Smooth muscle cell (in vitro differentiated cells): Measurements from ENCODE around the gene NPB. TPM values are rescaled to one million over a fixed set of nuclear protein-coding genes. Genes with fewer than 3 reads are reported as not detected.

Experiments
- DNase-seq: peaks from one replicate; lab custom pipeline; 2025; ENCODE audit not compliant: unreplicated experiment; lab: John Stamatoyannopoulos, UW
- H2AFZ ChIP-seq: fragments of 200-600 bp; sonication (generic); 2 replicates; pipeline ENCODE4 v1.6.0; 2016; ENCODE audit warnings: antibody characterized with exemption, low read depth, mild to moderate bottlenecking
- H3F3A ChIP-seq: fragments of 200-600 bp; sonication (generic); 2 replicates; pipeline ENCODE4 v1.6.0; 2017; ENCODE audit warnings: antibody characterized with exemption, low read depth
- H3K27ac ChIP-seq: fragments of 200-600 bp; sonication (generic); 2 replicates; pipeline ENCODE4 v1.5.1; 2016; ENCODE audit warnings: low read depth, mild to moderate bottlenecking
- H3K27me3 ChIP-seq: fragments of 200-600 bp; sonication (generic); 2 replicates; pipeline ENCODE4 v1.6.1; 2016; ENCODE audit warnings: low read depth, mild to moderate bottlenecking
- H3K36me3 ChIP-seq: fragments of 200-600 bp; sonication (generic); 2 replicates; pipeline ENCODE4 v1.5.1; 2016; ENCODE audit warnings: low read depth
- H3K4me1 ChIP-seq: fragments of 200-600 bp; sonication (generic); 2 replicates; pipeline ENCODE4 v1.5.1; 2016; ENCODE audit warnings: low read depth
- H3K4me2 ChIP-seq: fragments of 200-600 bp; sonication (generic); 2 replicates; pipeline ENCODE4 v1.6.0; 2016; ENCODE audit warnings: mild to moderate bottlenecking
- H3K4me3 ChIP-seq: fragments of 200-600 bp; sonication (generic); 2 replicates; pipeline ENCODE4 v1.5.1; 2016; ENCODE audit warnings: mild to moderate bottlenecking
- H3K79me2 ChIP-seq: fragments of 200-600 bp; sonication (generic); 2 replicates; pipeline ENCODE4 v1.6.0; 2016; ENCODE audit warnings: low read depth, mild to moderate bottlenecking
- H3K9ac ChIP-seq: fragments of 200-600 bp; sonication (generic); 2 replicates; pipeline ENCODE4 v1.6.0; 2016; ENCODE audit warnings: low read depth
- H3K9me3 ChIP-seq: fragments of 200-600 bp; sonication (generic); replicated peaks from 2 replicates; pipeline ENCODE4 v1.5.1; 2016; ENCODE audit warnings: low read depth
- H4K20me1 ChIP-seq: fragments of 200-600 bp; sonication (generic); 2 replicates; pipeline ENCODE4 v1.6.0; 2016; ENCODE audit warnings: low read depth
- WGBS: methylation state at CpG from one replicate; pipeline ENCODE4 v1.1.7; 2016; ENCODE audit warnings: low lambda C conversion rate; 5-methylcytosine and 5-hydroxymethylcytosine counted together
- polyA plus RNA-seq: library from polyadenylated mRNA; unstranded; fragments of >200 nt; fragmentation: Nextera tagmentation; extraction: Ambion mirVana; gene quantifications from 2 replicates; pipeline ENCODE4 v1.2.1, GENCODE V29; 2016
- total RNA-seq: library from RNA; depleted of rRNA; stranded (reverse); fragments of >200 nt; gene quantifications from 2 replicates; pipeline ENCODE4 v1.2.3, GENCODE V29; 2014
- TF ChIP-seq, protein P1 (sequence below): fragments of 200-600 bp; sonication (generic); IDR thresholded peaks from 2 replicates; pipeline ENCODE4 v1.5.1; 2017; ENCODE audit warnings: borderline replicate concordance, mild to moderate bottlenecking, antibody characterized with exemption; ENCODE audit not compliant: insufficient read depth, poor library complexity, severe bottlenecking

The NPB gene
- total and polyA plus RNA-seq, 2 experiments from 2014 or later: 7.9 to 14.4 TPM

DNA sequence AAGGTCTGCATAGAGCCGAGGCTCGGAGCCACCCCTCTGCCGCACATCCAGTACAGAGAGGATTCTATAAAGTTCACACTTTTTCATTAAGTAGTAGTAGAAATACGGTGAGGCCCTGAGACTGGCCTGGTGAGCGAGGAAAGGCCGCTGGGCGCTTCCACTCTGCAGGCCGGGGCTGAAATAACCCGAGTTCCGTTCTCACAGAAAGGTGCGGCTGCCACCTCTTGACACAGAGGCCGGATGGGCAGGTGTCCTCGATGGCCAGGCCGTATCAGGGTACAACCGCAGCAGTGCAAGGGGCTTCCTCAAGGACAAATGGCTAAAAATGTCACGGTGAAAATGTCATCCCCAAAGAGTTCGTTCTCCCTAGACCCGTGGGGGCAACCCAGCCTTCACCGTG lies 9.9 kb downstream of the NPB start:
- H3K9ac ChIP-seq: no peak overlapping the region
- DNase-seq: no peak
- H4K20me1 ChIP-seq: peaks cover 55% of the 10 kb centered on the region
- peak overlapping the region; percentile 79 for H3K4me2 ChIP-seq
- H3K36me3 ChIP-seq: no peaks in the 10 kb centered on the region
- peaks cover 4% of the 10 kb centered on the region for H3K4me1 ChIP-seq
- 94% methylated on average over 19 of the region's 19 CpGs for WGBS
- H2AFZ ChIP-seq: no peak overlapping the region
- no peak overlapping the region for H3K27ac ChIP-seq
- H3K4me3 ChIP-seq: peak overlapping the region; percentile 33
- TF ChIP-seq, protein P1, sequence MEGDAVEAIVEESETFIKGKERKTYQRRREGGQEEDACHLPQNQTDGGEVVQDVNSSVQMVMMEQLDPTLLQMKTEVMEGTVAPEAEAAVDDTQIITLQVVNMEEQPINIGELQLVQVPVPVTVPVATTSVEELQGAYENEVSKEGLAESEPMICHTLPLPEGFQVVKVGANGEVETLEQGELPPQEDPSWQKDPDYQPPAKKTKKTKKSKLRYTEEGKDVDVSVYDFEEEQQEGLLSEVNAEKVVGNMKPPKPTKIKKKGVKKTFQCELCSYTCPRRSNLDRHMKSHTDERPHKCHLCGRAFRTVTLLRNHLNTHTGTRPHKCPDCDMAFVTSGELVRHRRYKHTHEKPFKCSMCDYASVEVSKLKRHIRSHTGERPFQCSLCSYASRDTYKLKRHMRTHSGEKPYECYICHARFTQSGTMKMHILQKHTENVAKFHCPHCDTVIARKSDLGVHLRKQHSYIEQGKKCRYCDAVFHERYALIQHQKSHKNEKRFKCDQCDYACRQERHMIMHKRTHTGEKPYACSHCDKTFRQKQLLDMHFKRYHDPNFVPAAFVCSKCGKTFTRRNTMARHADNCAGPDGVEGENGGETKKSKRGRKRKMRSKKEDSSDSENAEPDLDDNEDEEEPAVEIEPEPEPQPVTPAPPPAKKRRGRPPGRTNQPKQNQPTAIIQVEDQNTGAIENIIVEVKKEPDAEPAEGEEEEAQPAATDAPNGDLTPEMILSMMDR: no peak
- H3F3A ChIP-seq: peaks cover 9% of the 10 kb centered on the region
- H3K79me2 ChIP-seq: peaks cover 17% of the 10 kb centered on the region
- no peaks in the 10 kb centered on the region for H3K9me3 ChIP-seq
- no peaks in the 10 kb centered on the region for H3K27me3 ChIP-seq

DNA sequence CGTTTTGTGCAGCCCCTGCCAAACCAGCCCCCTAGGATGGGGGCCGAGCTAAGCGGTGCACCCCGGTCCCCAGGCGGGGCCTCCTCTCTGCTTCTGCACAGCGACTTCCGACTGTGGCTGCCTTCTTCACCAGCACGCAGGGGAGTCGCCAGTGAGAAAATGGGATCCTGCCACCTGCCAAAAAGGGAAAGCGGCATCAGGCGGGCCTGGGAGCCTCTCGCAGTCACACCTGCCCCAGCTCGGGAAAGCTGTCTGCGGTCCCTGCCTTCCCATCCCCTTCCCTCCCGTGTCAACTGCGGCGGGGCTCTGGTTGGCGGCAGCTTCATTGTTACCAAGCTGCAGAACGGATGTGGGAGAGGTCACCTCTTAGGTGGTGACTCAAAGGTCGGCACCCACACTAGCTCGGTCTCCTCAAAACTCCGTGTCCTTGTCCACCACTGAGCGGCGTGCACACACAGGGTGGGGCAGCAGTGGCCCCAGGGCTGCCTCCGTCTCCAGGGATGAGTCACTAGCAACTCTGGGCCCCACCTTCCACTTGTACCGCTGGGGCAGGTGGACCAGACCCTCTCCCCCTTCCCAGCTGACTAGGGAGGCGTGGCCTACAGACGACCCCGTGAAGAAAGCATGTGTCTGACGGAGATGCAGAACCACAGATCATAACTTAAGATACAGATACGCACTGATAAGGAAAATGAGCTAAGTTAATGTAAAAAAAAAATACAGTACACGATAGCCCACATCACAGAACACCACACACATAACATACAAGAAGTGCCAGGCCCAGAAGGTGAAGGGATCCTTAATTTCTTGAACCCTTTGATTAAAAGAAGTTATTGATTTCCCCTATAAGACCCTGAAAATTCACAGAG lies 10.6 kb downstream of the NPB start:
- 88% methylated on average over 32 of the region's 32 CpGs for WGBS
- Histone ChIP-seq H3K4me2 (no peak overlapping the region), H3F3A (peaks cover 9% of the 10 kb centered on the region), H3K4me1 (peaks cover 7% of the 10 kb centered on the region), H3K9me3 (no peaks in the 10 kb centered on the region), H2AFZ (no peak overlapping the region), H3K9ac (no peak overlapping the region), H3K27ac (no peak overlapping the region), H3K27me3 (no peaks in the 10 kb centered on the region), H3K4me3 (no peak overlapping the region), H4K20me1 (peaks cover 59% of the 10 kb centered on the region), H3K36me3 (no peaks in the 10 kb centered on the region), H3K79me2 (peaks cover 25% of the 10 kb centered on the region)
- TF ChIP-seq, protein P1: no peak
- DNase-seq: no peak

DNA sequence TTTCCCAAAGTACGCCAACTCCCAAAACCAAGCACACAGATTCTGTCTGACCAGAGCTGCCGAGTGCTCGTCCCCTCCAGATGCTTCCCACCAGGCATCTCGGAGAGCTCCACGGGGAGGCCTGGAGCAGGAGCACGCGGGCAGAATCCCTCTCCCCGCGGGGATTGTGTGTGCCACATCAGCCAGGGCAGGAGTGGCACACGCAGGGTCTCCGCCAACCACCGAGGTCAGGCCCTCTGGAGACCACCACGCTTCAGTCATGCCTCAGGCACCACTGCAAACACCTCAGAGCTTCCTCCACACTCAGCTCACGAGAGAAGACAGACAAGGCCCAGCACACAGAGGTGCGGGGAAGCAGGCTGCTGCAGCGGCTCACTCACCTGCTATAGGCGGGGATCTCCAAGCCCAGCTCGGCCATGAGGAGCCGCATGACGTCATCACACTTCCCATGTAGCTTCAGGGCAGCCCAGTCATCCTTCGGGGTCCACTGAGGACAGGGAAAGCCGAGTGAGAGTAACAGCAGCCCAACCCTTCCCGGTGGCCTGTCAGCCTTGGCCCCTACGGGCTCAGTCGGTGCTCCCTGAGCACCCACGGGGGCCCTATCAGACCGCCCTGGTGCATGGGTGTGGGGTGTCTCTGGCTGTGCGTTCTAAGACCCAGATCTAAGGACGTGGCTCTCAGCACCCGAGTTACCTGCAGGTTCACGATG lies 11.5 kb downstream of the NPB start:
- H3K4me3 ChIP-seq: no peak overlapping the region
- 94% methylated on average over 31 of the region's 31 CpGs for WGBS
- TF ChIP-seq, protein P1: no peak
- peaks cover 7% of the 10 kb centered on the region for H3K4me1 ChIP-seq
- H3K79me2 ChIP-seq: peaks cover 33% of the 10 kb centered on the region
- H3K9me3 ChIP-seq: no peaks in the 10 kb centered on the region
- H3K27ac ChIP-seq: no peak overlapping the region
- H4K20me1 ChIP-seq: peaks cover 64% of the 10 kb centered on the region
- no peak overlapping the region for H3K4me2 ChIP-seq
- H3K9ac ChIP-seq: no peak overlapping the region
- H3F3A ChIP-seq: peaks cover 13% of the 10 kb centered on the region
- H2AFZ ChIP-seq: no peak overlapping the region
- H3K36me3 ChIP-seq: no peaks in the 10 kb centered on the region
- no peak for DNase-seq
- no peaks in the 10 kb centered on the region for H3K27me3 ChIP-seq
